ENCODE measurements around the gene FAM53A.

GRCh38 chr4:1712216-1713002 is 28.3 kb upstream of the FAM53A start, which contains the start of gene SLBP:
- TF ChIP-seq CTCF (IDR thresholded peaks at IDR 0.05; ENCODE audit: poor library complexity) (no peak), EZH2 (IDR thresholded peaks at IDR 0.05; ENCODE audit: borderline replicate concordance) (no peak), EZH2phosphoT487 (IDR thresholded peaks at IDR 0.05; ENCODE audit: low read depth, severe bottlenecking, unreplicated experiment) (no peak)
